D721Med (cell line): ENCODE results near the gene TRIM23.

Experiments used
- DNase-seq: peaks from one replicate; pipeline ENCODE4 v3.0.0; 2011; ENCODE audit warnings: low spot score; ENCODE audit not compliant: insufficient read length
- FAIRE-seq: peaks from 2 replicates; lab custom pipeline; 2011; peaks lifted over from hg19 to GRCh38; lab: Jason Lieb, UNC
- TF ChIP-seq, protein P1 (sequence below): IDR thresholded peaks from 2 replicates; pipeline ENCODE4 v1.5.1; 2012; ENCODE audit warnings: mild to moderate bottlenecking, control low read depth; ENCODE audit not compliant: insufficient read depth; ENCODE audit errors: missing control alignments

The TRIM23 gene

DNA sequence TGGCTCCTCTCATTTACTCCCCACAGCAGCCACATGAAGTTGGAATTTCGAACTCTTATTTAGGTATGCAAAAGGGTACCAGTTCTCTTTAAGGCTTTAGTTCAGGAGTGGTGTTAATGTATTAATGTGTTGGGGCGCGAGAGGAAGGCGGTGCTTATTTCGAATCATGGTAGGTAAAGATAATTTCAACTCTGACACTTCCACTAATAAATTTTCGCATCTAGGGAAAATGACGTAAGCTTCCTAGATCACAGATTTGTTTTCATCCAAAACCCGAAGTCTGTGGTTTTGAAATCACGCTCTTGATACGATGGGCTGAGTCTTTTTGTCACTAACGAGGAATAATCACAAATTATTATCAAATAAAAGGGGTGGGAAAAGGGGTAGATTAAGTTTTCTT lies 60.4 kb downstream of the TRIM23 start:
- TF ChIP-seq, protein P1, sequence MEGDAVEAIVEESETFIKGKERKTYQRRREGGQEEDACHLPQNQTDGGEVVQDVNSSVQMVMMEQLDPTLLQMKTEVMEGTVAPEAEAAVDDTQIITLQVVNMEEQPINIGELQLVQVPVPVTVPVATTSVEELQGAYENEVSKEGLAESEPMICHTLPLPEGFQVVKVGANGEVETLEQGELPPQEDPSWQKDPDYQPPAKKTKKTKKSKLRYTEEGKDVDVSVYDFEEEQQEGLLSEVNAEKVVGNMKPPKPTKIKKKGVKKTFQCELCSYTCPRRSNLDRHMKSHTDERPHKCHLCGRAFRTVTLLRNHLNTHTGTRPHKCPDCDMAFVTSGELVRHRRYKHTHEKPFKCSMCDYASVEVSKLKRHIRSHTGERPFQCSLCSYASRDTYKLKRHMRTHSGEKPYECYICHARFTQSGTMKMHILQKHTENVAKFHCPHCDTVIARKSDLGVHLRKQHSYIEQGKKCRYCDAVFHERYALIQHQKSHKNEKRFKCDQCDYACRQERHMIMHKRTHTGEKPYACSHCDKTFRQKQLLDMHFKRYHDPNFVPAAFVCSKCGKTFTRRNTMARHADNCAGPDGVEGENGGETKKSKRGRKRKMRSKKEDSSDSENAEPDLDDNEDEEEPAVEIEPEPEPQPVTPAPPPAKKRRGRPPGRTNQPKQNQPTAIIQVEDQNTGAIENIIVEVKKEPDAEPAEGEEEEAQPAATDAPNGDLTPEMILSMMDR, result no peak
- DNase-seq, result no peak
- FAIRE-seq, result no peak

DNA sequence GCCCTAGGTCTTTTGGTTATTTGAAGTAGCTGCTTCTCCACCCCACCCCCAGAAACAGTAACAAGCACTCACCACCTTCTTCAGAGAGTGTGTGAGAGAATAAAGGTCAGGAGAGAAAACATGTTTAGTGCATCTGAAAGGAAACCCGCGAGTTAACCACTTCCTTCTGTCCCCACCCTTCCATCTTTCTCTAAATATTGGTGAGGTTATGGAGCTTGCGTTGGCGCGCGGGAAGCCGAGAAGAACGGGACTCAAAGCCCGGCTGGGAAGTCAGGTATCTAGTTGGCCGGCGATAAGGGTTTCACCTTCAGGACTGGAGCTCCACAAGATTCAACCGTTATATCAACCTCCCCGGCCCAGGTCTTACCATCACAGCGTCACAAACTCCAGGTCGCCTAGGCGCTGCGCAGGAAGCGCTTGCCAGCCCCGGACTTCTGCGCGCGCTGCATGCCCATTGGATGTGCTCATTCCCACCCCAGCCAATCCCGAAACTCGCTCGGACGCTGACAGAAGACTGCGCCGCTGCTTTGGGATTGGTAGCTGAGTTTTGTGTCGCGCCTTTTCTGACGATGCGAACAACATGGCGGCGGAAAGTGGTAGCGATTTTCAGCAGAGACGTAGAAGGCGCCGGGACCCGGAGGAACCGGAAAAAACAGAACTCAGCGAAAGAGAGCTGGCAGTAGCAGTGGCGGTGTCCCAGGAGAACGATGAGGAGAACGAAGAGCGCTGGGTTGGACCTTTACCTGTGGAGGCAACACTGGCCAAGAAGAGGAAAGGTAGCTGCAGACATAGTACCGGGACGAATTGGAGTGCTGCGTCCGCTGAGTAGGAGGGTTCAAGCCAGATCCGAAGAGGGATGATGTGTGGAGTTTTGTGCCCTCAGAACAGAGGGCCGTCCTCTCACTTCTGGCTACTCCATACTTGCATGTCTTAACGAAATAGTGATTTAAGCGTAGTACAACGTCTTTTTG lies 61.1 kb downstream of the TRIM23 start, which contains the start of the genes CENPK and PPWD1:
CENPK (minus strand) TSS at position 438 of the 971 bp plus-strand sequence. CDS start 8,261 bp downstream, outside the sequence.
PPWD1 (plus strand) TSS at position 566 of the 971 bp plus-strand sequence; CDS start at position 581, 15 bp downstream.
- DNase-seq (peak; percentile 42), FAIRE-seq (no peak)
- TF ChIP-seq, protein P1, result no peak

DNA sequence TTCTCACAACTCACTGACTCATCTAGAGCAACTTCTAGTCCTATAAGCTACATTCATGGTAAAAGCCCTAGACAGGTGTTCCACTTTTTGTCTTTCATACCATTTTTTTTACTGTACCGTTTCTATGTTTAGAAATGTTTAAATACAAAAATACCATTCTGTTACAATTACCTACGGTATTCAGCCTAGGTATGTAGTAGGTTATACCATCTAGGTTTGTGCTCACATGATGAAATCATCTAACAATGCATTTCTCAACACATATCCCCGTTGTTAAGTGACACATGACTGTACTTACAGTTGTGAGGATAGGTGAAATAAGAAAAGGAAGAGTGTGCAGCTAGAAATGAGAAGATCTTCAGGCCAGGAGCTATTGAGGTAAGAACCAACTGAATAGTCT lies 67.4 kb downstream of the TRIM23 start:
- no peak for DNase-seq
- FAIRE-seq, result no peak
- TF ChIP-seq, protein P1, result no peak

DNA sequence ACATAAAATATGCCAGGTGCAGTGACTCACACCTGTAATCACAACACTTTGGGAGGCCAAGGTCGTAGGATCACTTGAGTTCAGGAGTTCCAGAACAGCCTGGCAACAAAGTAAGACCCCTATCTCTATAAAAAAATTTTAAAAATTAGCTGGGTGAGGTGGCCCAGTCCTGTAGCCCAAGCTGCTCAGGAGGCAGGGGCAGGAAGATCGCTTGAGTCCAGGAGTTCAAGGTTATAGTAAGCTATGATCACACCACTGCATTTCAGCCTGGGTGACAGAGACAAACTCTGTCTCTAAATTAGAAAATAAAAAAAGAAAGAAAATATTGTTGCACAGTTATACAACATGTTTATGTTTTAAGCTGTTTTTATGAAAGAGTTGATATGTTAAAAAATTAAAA lies 68.0 kb downstream of the TRIM23 start:
- TF ChIP-seq, protein P1, result no peak
- DNase-seq (no peak), FAIRE-seq (no peak)

DNA sequence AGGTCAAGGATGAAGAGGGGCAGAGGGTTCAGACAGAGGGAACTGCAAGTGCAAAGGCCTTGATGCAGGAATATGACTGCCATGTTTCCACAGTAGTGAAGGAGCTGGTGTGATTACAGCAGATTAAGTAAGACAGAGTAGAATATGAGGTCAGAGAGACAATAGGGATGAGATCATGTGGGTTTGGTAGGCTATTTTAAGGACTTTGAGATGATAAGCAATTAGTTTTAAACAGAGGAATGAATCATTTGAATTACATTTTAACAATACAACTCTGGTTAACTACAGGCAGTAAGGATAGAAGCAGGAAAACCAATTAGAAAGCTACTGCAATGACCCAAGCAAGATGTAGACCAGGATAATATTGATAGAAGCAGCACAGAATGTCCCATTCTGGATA lies 68.8 kb downstream of the TRIM23 start:
- no peak for DNase-seq
- no peak for FAIRE-seq
- TF ChIP-seq, protein P1, result no peak

DNA sequence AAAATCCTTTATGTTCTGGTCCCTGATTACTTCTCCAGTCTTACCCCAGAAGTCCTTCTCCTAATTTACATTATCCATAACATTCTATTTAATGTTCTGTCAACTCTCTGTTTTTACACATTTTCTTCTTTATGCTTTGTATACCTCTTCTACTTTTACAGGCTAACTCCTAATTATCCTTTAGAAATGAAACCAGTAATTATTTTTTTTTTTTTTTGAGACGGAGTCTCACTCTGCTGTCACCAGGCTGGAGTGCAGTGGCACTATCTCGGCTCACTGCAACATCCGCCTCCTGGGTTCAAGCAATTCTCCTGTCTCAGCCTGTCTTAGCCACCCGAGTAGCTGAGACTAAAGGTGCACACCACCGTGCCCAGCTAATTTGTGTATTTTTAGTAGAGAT lies 70.2 kb downstream of the TRIM23 start:
- TF ChIP-seq, protein P1, result no peak
- DNase-seq (no peak), FAIRE-seq (no peak)

DNA sequence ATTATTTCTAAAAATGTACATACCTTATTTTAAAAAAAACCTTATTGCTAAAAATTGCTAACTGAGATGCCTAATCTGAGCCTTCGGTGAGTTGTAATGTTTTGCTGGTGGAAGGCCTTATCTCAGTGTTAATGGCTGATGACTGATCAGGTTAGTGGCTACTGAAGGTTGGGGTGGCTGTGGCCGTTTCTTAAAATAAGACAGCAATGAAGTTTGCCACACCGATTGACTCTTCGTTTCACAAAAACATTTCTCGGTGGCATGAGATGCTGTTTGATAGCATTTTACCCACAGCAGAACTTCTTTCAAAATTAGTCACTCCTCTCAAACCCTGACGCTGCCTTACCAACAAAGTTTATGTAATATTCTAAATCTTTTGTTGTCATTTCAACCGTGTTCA lies 75.9 kb downstream of the TRIM23 start:
- TF ChIP-seq, protein P1, result no peak
- DNase-seq (no peak), FAIRE-seq (no peak)
